ENCODE measurements around the gene MRPL9.

The MRPL9 gene

GRCh38 chr1:151801310-151801820 is 38.1 kb upstream of the MRPL9 start:
- DNase-seq (ENCODE audit: low read depth), result no peak
- no peak overlapping the region for H3K4me3 ChIP-seq (ENCODE audit: low read depth, low read length)

GRCh38 chr1:151800830-151801229 is 37.5 kb upstream of the MRPL9 start:
- no peak for DNase-seq (ENCODE audit: low read depth)
- TF ChIP-seq CTCF (IDR thresholded peaks at IDR 0.05; ENCODE audit: control insufficient read depth, extremely low read depth, insufficient read depth), result no peak
- no peak overlapping the region for H3K4me3 ChIP-seq (ENCODE audit: low read depth, low read length)

More at GRCh38 chr1:151801310-151801820, 38.1 kb upstream of the MRPL9 start:
- no peak for TF ChIP-seq CTCF (IDR thresholded peaks at IDR 0.05; ENCODE audit: control insufficient read depth, extremely low read depth, insufficient read depth)

GRCh38 chr1:151799179-151800022 is 36.1 kb upstream of the MRPL9 start:
- TF ChIP-seq CTCF (IDR thresholded peaks at IDR 0.05; ENCODE audit: control insufficient read depth, extremely low read depth, insufficient read depth), result no peak
- no peak overlapping the region for H3K4me3 ChIP-seq (ENCODE audit: low read depth, low read length)
- no peak for DNase-seq (ENCODE audit: low read depth)

GRCh38 chr1:151798571-151798970 is 35.3 kb upstream of the MRPL9 start:
- no peak overlapping the region for H3K4me3 ChIP-seq (ENCODE audit: low read depth, low read length)
- DNase-seq (ENCODE audit: low read depth), result no peak
- no peak for TF ChIP-seq CTCF (IDR thresholded peaks at IDR 0.05; ENCODE audit: control insufficient read depth, extremely low read depth, insufficient read depth)

- DNase-seq (ENCODE audit: low read depth), result no peak
- TF ChIP-seq CTCF (IDR thresholded peaks at IDR 0.05; ENCODE audit: control insufficient read depth, extremely low read depth, insufficient read depth), result no peak
- H3K4me3 ChIP-seq (ENCODE audit: low read depth, low read length), result peak overlapping the region; percentile 98
These were observed 27.8 kb upstream of the MRPL9 start for GRCh38 chr1:151790940-151791651.

GRCh38 chr1:151790071-151790939 is 27.0 kb upstream of the MRPL9 start, which contains the start of gene TDRKH:
TDRKH (minus strand) TSS chr1:151790500; CDS start chr1:151783022, 7,478 bp downstream.
- peak within 1 kb of the TSS; percentile 98 for H3K4me3 ChIP-seq (ENCODE audit: low read depth, low read length)
- TF ChIP-seq CTCF (IDR thresholded peaks at IDR 0.05; ENCODE audit: control insufficient read depth, extremely low read depth, insufficient read depth), result peak; percentile 50
- peak; percentile 100 for DNase-seq (ENCODE audit: low read depth)

Measured in LNCaP clone FGC (cell line).